Activated CD8-positive, alpha-beta memory T cell treated with anti-CD3 and anti-CD28 coated beads, Interleukin-2, amount 50 U/mL, for 1 hour (primary cell): Measurements from ENCODE around the gene SBF1.
"Not testable (repeated sequence)": the region's sequence is repeated elsewhere in the genome, so short reads cannot be mapped to it uniquely, and the experiment has no call there.

Experiments used
- DNase-seq: peaks from one replicate; pipeline ENCODE4 v3.0.0-alpha.2; 2020; ENCODE audit errors: extremely low read depth

SBF1 gene

DNA sequence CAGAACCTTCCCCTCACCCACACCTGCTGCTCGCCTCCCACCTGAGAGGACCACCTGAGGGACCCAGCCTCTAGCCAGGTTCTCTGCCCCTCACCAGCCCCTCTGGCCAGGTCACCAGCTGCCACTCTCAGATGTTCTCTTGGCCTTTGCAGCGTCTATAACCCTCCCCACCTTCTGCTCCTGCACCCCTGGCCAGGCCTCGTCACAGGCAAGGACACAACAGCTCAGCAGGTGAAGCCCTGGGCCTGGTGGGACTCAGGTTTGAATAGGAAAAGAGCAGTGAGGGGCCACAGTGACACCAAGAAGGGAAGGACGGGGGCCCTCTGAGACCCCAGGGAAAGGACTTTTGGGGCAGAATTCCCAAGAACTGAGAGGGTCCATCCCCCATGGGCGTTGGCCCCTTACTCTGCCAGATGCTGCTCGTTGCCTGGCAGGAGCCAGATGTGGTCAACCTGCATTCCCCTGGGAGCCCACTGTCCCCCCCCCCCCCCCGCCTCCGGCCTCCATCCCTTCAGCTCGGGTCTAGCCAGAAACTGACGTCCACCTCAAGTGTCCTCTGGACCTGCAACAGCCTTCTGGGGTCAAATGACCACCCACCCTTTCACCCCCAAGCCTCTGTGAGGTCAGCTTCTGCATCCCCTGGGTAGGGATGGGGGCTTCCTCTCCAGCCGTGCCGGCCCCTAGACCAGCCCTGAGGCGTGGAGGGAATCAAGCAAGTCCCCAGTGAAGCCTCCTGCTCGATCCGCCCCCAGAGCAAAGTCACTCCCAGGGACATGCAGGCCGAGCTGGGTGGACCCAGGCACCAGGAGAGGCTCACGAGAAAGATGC, 28.7 kb downstream of the SBF1 start:
- no peak for DNase-seq

DNA sequence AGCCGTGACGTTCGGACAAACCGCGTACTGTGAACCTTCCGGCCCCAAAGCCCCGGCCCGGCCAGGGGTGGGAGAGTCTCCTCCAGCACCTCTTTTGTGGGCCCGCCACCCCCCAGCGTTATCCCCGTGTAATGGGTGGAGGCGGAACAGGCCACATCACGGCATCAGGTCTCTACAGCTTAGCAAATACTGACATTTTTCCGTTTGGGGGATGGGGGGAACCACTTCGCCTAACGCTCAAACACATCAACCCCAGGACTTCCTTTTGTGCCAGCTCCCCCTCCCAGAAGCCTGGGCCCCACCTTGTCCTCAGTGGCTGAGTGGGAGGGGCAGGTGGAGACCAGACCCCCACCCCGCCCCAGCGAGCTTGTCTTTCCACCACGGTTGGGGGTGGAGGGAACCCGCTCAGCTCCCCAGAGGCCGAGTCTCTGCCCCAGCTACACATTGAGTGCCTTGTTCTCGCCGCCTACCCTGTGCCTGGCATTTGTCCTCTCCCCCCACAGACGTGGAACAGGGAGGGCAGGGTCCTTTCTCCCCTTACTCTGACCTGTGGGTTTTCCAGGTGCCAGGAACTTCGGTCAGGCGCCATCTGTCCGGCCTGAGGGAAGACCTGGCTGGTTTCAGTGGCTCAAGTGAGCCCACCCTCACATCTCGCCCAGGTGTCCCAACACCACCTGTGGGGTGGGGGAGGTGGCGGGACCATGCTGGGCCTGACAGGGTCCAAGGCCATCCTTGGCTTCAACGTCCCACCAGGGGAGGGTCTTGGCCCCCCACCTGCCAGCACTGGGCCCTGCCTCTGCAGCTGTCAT, 29.6 kb downstream of the SBF1 start:
- peak; percentile 40 for DNase-seq

DNA sequence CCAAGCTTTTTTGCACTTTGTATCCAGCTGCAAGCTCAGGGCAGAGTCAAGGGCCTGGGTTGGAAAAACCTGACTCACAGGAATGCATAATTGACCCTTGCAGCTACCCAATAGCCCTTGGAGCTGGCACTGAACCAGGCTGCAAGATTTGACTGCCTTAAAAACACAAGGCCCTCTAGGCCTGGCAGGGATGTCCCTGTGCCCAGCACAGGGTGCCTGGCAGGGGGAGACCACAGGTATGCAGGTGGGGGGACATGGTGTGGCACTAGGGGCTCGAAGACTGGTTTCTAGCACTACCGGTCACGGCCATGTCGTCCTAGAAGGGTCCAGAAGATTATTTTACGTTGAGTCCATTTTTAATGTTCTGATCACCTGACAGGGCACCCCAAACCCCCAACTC, 30.2 kb downstream of the SBF1 start:
- DNase-seq, result no peak

DNA sequence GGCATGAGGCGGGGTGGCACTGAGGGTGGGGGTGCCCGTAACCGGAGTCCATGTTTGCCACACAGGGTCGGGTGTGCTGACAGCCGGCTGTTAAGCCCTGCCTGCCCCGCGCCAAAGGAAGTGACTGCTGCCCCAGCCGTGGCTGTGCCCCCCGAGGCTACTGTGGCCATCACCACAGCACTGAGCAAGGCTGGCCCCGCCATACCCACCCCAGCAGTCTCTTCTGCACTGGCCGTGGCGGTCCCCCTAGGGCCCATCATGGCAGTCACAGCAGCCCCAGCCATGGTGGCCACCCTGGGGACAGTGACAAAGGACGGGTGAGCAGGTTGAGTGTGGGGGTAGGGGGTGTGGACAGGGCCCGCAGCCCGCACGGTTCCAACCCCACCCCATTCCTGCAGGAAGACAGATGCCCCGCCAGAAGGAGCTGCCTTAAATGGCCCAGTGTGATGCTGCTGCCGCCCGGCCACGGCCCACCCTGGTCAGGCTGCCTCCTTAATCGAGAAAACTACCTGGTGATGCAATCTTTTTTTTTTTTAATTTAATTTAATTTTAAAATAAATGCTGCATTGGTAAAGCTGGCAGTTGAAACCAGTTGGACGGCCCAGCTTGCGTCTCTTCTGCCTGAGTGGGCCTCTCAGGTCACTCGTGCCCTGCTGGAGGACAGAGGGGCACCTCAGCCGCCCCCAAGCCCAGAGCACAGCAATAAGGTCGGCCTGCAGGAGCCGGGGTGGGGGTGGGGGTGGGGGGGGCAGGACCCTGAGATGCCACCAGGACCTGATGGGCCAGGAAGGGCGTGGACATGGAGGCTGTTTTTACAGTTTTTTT, 30.8 kb downstream of the SBF1 start:
- no peak for DNase-seq

DNA sequence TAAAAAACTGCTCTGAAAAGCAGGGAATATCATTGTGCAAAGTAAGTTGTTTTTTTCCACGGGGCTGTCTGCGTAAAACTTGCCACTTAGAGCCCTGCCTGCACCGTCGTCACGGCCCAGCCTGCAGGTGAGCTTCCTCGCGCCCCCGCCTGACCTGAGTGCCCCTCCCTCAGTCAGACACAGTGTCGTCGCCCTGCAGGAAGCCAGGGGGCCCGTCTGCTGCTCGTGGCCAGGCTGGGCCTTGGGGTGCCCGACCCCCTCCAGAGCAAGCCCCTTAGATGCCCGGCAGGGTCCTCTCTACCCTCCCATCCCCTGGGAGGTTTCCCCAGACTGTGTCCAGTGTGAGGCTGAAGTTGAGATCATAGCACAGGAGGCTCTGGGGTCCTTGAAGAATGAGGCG, 31.6 kb downstream of the SBF1 start:
- no peak for DNase-seq

DNA sequence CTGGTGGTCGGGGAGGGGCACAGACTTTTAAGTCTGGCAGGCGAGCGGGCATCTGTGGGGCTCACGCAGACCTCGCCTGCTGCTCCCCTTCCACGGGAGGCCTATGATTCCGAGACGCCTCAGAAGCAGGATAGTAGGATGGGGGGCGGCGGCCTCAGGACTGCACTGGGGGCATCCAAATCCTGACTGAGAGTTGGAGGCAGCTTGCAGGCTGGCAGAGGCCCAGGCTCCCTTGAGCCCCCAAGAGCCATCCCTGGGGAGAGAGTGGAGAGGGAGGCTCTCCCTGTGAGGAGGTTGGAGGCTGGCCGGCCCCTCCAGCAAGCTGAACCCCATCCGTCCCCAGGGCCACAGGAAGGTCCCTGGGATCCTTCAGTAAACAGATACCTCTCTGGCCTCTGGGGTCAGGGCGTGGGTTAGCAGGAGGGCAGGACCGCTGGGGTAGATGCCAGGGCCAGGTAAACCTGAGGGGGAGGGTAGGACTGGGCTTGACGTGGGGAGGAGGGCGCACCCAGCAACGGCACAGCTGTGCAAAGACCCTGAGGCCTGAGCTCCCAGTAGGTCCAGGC, 33.3 kb downstream of the SBF1 start:
- no peak for DNase-seq

DNA sequence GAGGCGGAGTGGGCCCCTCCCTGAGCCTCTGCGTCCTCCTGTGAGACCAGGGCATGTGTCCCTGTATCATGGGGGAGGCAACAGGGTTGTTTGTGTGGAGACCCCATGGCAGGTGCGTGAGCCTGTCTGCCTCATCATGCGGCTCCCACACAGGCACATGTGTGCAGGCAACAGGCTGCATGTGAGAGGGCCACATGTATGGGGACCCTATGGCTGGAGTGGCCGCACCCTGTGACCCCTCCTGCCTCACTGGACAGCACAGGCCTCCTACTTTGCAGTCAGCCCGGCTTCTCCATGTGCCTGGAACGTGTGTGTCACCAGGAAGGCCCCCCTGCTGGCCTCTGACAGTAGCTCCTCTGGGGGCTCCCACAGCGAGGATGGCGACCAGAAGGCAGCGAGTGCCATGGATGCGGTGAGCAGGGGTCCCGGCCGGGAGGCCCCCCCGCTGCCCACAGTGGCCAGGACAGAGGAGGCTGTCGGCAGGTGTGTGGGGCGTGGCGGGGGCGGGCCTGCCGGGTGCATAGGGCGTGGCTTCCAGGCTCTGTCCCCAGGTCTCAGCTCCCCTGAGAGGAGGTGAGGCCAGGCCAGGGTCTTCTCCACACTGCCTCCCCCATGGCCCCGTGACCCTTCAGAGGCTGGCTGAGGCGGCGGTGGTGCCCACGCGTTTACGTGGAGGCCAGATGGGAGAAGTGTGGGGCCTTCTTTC, 34.1 kb downstream of the SBF1 start:
- no peak for DNase-seq

DNA sequence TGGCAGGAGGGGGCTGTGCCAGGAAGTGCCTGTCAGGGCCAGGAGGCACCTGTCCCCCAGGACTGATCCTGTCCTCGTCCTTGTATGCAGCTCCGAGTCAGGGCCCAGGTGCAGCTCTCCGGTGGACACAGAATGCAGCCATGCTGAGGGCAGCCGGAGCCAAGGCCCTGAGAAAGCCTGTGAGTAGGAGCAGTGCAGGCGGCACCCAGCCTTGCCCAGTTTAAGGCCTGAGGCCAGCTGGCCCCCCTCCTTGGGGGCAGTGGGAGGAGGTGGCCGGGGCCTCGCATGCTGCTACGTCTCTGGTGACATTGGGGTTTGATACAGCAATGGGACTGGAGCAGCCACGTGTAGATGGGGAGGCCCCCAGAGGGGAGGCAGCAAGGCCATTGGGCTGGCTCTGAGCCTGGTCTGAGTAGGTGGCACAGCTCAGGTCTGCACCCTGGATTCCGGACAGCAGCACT, 34.9 kb downstream of the SBF1 start:
- DNase-seq, result no peak

DNA sequence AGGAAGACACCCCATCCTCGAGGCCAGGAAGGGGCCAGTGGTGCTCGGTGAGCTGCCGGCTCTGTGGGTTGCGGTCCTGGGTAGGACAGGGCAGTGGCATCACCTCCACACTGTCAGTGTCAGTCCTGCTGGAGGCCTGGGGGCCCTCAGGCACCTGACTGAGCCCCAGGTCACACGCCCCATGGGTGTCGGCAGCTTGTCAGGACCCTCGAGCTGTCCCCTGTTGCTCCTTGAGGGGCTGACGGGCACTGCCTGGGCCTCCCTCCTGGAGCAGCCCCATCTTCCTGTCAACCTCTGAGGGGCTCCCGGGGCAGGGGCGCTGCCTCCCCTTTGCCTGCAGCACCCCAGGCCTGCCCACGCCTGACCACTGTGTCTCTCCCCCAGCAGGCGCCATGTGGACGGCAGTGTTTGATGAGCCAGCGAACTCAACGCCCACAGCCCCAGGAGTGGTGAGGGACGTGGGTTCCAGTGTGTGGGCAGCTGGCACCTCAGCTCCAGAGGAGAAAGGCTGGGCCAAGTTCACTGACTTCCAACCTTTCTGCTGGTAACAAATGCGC, 35.4 kb downstream of the SBF1 start:
- DNase-seq, result no peak

DNA sequence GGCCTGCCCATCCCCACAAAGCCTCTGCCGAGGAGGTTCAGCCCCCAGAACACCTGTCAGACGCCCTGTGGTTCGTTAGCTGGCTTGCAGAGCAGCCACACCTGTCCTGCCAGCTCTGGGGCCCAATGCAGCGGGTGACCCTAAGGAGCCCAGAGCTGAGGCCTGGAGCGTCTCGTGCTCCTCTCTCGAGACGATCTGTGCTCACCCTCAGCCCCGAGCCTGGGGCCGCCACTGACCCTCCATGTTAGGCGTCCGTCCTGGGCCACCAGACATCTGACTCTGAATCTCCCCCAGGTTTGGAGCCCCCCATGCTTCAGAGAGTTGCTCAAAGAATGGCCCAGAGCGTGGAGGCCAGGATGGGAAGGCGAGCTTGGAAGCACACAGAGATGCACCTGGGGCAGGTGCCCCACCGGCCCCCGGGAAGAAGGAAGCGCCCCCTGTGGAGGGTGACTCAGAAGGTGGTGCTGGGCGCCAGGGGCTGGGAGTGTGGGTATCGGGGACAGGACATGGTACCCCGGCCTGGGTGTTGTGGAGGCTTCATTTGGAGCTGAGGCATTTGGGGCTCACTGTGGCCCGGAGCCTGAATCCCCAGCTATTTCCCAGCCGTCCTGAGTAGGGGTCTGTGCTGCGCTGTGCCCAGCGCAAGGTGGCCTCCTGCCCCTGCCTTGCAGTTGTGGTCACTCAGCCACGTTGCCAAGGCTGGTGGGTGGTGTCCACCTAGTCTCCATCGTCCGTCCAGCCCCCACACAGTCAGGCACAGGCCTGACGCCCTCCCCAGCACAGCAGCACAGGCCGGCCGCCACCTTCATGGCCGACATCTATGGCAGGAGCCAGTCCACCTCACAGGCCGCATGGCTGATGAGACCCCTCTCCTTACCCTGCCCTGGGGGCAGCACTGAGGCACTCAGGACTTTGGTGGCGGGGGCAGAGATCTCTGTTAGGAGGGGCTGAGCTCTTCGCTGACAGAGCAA, 36.2 kb downstream of the SBF1 start:
- DNase-seq, result no peak

DNA sequence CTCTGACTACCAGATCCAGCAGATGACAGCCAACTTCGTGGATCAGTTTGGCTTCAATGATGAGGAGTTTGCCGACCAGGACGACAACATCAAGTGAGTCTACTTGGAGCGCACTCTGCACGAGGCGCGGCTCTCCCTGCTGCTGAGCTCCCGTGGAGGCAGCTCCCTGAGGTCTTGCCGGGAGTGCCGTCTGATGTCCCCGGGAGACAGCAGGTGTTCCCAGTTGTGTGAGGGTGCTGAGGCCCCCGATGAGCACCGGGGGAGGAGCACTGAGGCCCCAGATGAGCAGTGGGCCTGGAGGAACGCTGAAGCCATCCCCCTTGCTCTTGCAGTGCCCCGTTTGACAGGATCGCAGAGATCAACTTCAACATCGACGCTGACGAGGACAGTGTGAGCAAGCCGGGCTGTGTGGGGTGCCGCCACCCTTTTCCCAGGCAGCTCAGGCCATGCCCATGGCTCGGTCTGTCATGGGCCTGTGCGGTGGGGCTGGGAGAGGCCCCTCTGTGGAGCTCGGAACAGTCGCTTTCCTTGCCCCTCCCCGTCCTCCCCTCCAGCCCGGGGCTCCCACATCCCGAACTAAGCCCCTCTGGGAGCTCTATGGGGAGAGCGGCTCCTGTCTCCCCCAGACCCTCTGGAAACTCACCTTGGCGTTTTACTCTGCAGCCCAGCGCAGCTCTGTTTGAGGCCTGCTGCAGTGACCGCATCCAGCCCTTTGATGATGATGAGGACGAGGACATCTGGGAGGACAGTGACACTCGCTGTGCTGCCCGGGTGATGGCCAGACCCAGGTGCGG, 37.1 kb downstream of the SBF1 start:
- DNase-seq, result no peak

DNA sequence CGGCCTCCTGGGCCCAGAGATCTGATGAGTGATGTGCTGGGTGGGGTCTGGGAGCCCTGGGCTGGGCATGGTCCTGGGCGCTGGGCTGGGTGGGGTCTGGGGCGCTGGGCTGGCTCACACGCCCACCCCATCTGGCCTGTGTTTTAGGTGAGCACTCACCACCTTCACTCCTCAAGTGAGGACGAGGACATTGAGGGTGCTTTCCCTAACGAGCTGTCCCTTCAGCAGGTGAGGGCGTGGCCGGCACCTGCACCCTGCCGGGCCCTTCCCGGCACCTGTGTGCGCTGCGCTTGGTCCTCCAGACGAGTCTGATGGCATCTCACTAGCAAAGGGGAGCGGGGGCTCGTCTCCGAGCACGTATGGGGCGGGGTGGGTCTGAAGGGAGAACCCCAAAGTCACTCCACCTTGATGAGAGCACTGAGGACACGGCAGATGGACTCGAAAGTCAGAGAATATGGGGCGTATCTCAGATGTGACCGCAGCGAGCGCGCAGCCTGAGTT, 37.9 kb downstream of the SBF1 start:
- no peak for DNase-seq

DNA sequence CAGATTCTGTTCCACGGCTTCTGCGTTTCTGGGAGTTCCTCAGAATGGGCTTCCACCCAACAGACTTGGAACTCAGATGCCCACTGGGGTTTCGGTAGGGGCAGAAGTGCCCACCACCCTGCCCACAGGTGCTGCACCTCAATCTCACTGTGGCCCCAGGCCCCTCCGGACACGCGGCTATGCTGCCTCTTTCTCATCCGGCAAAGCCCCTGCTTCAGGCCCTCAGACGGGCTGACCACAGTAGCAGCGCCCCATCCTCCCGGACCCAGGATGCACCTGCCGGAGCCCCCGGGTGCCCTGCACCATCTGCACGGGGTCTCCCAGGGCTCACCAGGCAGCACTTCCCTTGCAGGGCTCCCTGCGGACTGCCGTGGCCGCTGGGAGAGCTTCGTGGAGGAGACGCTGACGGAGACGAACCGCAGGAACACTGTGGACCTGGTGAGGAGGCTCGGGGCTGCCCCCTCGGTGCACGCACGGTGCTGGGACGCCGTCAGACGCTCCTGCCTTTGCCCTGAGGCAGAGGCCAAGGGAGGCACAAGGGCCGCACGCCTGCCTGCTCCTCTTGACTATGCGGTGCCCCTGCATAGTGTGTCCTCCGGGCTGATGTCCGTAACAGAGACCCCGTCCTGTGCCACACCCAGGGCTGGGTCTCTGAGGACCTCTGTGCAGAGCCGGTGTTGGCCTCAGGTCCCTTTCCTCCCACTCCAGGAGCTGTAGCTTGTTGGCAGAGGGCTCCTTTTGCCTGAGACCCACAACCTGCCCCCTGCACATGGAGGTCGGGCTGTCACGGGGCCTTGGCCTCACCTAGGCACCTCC, 38.6 kb downstream of the SBF1 start:
- no peak for DNase-seq

DNA sequence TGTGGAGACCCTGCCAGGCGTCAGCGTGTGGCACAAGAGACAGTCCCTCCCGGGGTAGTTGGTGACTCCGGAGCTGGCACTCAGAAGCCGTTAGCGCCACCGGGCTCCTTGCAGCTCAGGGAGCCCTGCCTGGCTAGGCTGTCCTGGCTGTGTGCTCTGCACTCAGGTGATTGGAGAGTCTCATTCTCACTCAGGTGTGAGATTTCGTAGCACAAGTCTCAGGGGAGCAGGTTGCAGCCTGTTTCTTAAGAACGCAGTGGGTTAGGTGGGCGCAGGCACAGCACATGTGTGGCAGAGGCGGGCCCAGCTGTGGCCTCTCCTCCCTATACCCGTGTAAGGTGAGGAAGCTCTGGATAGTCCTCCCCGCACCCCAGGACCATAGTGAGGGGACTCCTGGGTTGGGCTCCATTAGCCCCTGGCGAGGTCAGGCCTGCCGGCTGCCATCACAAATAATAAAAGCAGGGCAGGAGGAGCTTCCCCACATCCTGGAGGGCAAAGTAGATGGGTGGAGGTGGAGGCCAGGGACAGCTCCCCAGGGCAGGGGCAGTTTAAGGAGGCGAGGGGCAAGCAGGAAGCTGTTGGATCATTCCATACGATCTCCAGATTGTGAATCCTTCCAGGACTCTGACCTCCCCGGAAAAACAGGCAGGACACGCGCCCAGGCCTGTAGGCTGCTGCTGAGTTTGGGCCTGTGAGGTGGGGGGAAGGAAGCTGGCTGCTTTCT, 39.4 kb downstream of the SBF1 start:
- no peak for DNase-seq

DNA sequence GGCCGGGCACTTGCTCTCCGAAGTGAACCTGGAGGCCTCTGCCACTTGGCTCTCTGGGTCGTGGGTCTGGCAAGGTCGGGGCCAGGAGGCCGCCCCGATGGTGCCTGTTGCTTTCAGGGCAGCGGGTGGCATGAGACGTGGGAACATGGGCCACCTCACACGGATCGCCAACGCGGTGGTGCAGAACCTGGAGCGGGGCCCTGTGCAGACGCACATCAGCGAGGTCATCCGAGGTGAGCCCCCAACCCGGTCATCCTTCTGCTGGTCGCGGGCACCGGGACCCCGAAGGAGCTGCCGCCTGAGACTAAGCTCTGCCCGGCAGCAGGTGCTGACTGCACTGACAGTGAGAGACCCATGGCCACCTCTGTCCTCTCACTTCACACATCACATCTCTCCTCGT, 40.0 kb downstream of the SBF1 start:
- no peak for DNase-seq

DNA sequence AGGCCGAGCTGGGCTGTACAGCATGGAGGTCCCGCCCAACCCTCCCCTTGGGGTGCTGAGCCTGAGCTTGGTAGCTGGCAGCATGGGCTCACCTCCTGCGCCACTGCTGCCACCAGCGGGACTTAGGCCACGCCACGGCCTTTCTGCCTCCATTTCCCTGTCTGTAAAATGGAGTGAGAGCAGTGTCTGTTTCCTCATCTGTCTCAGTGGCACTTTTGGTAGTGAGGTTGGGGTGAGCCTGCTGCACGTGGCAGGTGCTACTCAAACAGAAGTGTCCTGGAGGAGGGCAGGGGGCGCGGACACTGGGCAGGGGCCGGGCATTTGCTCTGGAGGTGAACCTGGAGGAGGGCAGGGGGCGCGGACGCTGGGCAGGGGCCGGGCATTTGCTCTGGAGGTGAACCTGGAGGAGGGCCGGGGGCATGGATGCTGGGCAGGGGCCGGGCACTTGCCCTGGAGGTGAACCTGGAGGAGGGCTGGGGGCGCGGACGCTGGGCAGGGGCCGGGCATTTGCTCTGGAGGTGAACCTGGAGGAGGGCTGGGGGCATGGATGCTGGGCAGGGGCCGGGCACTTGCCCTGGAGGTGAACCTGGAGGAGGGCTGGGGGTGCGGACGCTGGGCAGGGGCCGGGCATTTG, 41.8 kb downstream of the SBF1 start:
- not testable (repeated sequence) for DNase-seq
